Activated effector memory CD4-positive, alpha-beta T cell treated with Interleukin-2 at 50 U/mL for 16 hours (primary cell): Measurements from ENCODE around the gene NBEAL1.
"Not testable (repeated sequence)": the region's sequence is repeated elsewhere in the genome, so short reads cannot be mapped to it uniquely, and the experiment has no call there.

Experiments used
- DNase-seq: peaks from one replicate; pipeline ENCODE4 v3.0.0-alpha.2; 2020

NBEAL1 gene

GRCh38 chr2:203122317-203122986 is 107.8 kb downstream of the NBEAL1 start:
- DNase-seq: no peak

DNA sequence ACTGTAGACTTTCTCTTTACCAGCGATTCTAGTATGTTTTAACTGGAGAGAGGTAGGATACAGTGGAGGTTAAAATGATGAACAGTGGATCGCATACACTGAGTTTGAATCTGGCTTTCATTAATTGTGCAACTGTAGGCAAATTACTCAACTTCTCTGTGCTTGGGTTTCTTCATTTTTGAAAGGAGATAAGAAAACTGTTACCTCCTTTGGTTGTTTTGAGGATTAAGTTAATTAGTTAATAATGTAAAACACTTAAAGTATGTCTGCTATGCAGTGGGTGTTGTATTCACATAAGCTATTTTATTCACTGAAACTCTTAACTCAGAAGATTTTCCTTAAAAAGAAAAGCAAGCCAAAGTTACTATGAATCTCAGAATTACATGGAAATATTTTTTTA is 112.3 kb downstream of the NBEAL1 start:
- no peak for DNase-seq

- no peak for DNase-seq
Measured at GRCh38 chr2:203135105-203135504, 120.4 kb downstream of the NBEAL1 start.

DNA sequence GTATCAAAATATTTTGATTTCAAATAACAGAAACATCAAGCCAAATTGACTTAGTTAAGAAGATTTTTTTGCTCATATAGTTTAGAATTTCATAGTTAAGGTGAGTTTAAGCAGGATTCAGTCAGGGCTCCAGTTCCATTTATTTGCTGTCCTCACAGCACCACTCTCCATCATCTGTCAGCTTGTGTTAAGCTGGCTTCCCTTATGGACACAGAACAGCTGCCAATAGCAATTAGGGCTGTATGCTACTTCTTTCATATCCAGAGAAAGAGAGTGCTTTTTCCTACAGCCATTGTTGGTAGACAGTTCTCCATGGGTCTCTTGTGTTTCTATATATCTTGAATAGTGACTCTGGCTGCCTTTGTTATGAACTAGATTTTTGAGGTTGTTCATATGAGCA is 128.7 kb downstream of the NBEAL1 start:
- DNase-seq: no peak

DNA sequence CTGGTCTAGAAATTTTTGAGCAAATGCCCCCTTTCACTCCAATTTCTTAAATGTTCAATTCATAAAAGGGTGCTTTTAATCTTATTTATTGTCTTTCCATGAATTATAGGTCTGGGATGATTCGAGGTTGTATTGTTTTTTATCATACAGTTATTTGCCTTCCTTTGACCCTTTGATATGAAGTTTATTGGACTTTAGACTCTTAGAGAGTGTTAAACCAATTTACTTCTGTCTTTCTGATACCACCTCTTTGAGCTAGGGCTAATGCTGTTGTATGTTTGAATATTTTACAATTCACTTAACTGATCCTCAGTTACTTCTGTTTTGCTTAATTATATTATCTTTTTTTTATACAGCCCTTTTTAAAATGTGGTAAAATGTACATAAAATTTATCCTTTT is 134.5 kb downstream of the NBEAL1 start:
- DNase-seq: no peak

DNA sequence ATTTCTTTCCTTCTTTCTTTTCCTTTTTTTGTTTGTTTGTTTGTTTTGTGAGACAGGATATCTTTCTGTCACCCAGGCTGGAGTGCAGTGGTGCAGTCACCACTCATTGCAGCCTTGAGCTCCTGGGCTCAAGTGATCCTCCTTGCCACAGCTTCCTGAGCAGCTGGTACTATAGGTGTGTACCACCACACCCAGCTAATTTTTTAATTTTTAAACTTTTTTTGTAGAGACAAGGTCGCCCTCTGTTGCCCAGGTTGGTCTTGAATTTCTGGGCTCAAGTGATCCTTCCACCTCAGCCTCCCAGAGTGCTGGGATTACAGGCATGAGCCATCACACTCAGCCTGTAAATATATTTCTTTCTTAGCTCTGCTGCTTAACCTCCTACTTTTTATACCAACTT is 140.7 kb downstream of the NBEAL1 start:
- DNase-seq: no peak

- not testable (repeated sequence) for DNase-seq
Measured at GRCh38 chr2:203162722-203163121, 148.0 kb downstream of the NBEAL1 start.

DNA sequence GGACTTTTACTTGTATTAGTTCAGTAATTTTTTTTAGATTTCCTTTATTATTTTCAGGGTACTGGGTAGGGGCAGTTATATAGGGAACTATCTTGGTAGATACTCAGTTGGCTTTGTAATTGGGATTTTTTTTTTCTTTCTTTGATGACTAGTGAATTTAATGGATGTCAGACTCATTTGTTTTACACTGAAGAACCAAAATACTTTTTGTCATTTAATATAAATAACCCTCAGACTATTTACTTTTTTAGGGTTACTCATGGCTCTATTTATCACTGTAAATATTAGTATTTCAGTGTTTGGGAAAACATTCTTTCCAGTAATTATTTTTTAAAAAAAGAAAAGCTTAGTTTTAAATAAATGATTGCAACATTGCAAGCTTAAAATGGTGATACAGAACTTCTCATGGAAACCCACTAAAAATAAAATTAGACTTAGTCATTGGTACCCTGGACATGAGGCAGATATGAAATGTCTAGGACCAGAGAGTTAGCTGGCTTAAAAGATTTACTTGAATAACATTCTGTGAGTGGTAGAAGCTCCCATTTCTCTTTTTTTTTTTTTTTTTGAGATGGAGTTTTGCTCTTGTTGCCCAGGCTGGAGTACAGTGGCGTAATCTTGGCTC is 149.7 kb downstream of the NBEAL1 start:
- DNase-seq: no peak

GRCh38 chr2:203167751-203168150 is 153.1 kb downstream of the NBEAL1 start:
- no peak for DNase-seq

GRCh38 chr2:203170502-203170901 is 155.8 kb downstream of the NBEAL1 start:
- DNase-seq: no peak

DNA sequence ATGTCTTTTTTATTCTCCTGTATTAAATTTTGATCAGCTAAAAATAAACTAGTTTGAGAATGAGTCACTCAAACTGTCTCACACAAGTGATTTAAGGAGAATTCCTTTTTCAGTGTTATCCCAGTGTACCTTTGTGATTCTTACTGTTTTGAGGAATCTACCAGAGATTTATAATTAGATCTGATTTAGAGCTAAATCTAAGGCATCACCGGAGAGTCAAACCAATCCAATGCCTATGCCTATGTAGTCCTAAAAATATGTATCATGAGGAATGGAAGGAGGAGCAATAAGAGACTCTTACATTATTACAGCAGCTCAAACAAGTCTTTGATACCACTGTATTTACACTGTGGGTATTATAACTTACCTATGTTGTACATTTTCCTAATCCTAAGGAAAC is 160.7 kb downstream of the NBEAL1 start:
- DNase-seq: no peak

DNA sequence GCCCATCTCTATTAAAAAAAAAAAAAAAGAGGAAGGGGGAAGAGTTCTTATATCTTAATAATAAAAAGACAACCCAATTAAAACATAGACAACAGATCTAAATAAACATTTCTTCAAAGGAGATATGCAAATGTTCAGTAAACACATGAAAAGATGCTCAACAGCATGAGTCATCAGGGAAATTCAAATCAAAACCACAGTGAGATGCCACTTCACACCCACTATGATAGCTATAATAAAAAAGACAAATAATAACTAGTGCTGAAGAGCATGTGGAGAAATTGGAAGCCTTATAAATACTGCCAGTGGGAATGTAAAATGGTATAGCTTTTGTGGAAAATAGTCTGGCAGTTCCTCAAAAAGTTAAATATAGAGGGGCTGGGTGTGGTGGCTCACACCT is 162.7 kb downstream of the NBEAL1 start:
- no peak for DNase-seq

GRCh38 chr2:203185864-203186263 is 171.2 kb downstream of the NBEAL1 start:
- DNase-seq: no peak

GRCh38 chr2:203190547-203190946 is 175.9 kb downstream of the NBEAL1 start:
- not testable (repeated sequence) for DNase-seq

DNA sequence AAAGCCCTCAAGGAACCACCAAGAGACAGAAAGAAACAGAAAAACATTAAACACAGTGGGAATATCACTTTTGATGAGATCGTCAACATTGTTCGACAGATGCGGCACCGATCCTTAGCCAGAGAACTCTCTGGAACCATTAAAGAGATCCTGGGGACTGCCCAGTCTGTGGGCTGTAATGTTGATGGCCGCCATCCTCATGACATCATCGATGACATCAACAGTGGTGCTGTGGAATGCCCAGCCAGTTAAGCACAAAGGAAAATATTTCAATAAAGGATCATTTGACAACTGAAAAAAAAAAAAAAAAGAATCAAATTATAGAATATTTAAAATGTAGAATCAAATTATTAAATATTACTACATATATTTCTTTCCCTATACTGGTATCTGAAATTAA is 176.4 kb downstream of the NBEAL1 start:
- not testable (repeated sequence) for DNase-seq

GRCh38 chr2:203191961-203192360 is 177.3 kb downstream of the NBEAL1 start:
- no peak for DNase-seq

GRCh38 chr2:203195331-203196036 is 180.8 kb downstream of the NBEAL1 start:
- no peak for DNase-seq

GRCh38 chr2:203200866-203201265 is 186.2 kb downstream of the NBEAL1 start:
- DNase-seq: no peak

DNA sequence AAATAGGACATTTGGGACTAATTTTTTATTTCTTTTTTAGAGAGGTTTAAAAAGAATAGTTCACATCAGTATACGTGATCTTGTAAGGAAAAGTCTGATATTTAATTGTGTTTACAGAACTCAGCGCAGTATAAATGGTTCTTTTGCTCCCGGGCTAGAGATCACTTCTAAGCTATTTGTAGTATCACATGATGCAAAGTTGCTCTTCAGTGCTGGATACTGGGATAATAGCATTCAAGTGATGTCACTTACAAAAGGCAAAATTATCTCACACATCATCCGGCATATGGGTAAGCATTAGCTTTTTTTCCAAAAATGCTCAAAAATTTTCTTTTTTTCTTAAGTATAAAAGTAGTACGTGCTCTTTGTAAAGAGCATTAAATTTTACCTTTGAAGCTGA is 186.8 kb downstream of the NBEAL1 start:
- no peak for DNase-seq

DNA sequence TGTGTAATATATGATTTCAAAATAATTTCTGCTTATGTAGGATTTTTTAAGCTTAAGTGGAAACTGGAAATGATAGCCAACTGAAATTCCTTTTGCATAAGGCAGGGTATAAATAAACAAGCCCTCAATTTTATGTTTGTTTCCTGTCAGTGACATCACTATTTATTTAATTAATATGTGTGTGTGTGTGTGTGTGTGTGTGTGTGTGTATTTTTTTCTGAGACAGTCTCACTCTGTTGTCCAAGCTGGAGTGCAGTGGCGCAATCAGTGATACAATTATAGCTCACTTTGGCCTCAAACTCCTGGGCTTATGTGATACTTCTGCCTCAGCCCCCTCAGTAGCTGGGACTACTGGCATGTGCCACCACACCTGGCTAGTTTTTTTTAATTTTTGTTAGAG is 194.9 kb downstream of the NBEAL1 start:
- DNase-seq: no peak

DNA sequence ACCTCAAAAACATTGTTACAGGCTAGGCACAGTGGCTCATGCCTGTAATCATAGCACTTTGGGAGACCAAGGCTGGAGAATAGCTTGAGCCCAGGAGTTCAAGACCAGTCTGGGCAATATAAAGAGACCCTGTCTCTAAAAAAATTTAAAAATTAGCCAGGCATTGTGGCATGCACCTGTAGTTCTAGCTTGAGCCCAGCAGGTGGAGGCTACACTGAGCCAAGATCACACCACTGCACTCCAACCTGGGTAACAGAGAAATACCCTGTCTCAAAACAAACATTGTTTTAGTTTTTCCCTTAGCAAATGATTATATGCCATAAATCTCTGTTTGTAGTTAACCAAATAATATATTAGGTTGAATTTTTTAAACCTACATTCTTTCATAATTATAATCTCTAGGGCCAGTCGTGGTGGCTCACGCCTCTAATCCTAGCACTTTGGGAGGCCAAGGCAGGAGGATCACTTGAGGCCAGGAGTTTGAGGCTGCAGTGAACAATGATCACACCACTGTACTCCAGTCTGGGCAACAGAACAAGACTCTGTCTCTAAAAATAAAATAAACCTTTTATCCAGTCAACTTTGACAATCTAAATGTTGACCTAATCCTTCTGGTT is 210.9 kb downstream of the NBEAL1 start:
- no peak for DNase-seq

GRCh38 chr2:203229674-203230073 is 215.0 kb downstream of the NBEAL1 start:
- not testable (repeated sequence) for DNase-seq

DNA sequence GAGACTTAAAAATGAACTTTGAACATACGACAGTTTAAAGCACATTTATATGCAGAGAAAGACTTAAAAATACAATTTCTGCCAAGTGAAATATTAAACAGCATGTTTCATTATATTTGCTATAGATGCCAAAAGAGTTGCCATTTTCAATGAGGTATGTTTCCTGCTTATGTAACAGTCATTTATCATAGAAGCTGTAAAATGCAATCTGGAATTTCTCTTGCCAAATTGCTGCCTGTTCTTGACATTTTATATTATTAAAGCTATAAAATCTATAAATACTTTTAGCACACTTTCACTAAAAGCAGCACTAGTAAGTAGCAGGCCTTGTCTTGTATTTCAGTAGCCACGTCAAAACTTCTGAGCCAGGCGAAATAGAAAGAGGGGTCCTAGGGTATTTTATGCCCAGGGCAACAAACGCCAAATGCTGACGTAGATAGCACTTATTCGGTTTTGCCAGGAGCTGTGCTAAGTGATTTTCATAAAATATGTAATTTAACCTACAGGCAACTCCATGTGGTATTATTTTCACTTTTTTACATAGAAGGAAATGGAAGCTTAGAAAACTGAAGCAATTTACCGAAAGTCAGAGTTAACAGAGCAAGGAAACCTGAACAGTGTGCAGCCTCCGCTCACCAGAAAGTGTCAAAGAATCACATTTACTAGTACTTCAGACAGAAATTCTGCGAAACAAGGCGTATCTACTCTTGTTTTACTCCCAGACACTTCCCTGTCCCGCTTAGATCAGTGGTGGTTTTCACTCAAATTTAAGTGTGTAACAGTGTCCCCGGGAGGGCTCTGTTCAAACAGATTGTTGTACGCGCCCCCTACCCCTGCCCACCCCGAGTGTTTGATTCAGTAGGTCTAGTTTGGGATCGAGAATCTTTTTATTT is 222.9 kb downstream of the NBEAL1 start:
- DNase-seq: no peak
